H1 (cell line): ENCODE data around the gene TP53BP1. TPM values are rescaled to one million over a fixed set of nuclear protein-coding genes. Genes with fewer than 3 reads are reported as not detected.

Experiments used
- CTCF ChIA-PET: fragments of 300-600 bp; sonication (Branson Sonifier 250); formaldehyde crosslinking; loops from one replicate; lab custom pipeline; 2021; ENCODE audit not compliant: partially characterized antibody; lab: Charles Lee
- POLR2A ChIA-PET: fragments of 300-600 bp; sonication (Branson Sonifier 250); formaldehyde crosslinking; loops from one replicate; lab custom pipeline; 2021; ENCODE audit warnings: inconsistent platforms; ENCODE audit not compliant: partially characterized antibody; lab: Charles Lee
- DNase-seq, 2 experiments: peaks; one replicate each; pipeline versions ENCODE4 v3.0.0 to v3.0.0-alpha.2; 2010 to 2022; ENCODE audit warnings: low spot score in 2 of 2, low read depth in 1 of 2, mixed read lengths in 1 of 2
- FAIRE-seq: peaks from 2 replicates; lab custom pipeline; 2011; peaks lifted over from hg19 to GRCh38; lab: Jason Lieb, UNC
- H2AFZ ChIP-seq: 2 replicates; pipeline ENCODE4 v1.8.1; 2012; ENCODE audit warnings: low read length, inconsistent platforms
- H2AK5ac ChIP-seq: 2 replicates; pipeline ENCODE4 v1.6.1; 2013; ENCODE audit warnings: low read depth, low read length
- H2BK120ac ChIP-seq: replicated peaks from 2 replicates; pipeline ENCODE3; 2013; ENCODE audit warnings: low read depth, low read length, inconsistent platforms
- H2BK12ac ChIP-seq: 2 replicates; pipeline ENCODE4 v1.6.1; 2013; ENCODE audit warnings: low read depth, low read length
- H2BK15ac ChIP-seq: 2 replicates; pipeline ENCODE4 v1.6.1; 2013; ENCODE audit warnings: low read length
- H2BK20ac ChIP-seq: 2 replicates; pipeline ENCODE4 v1.6.1; 2013; ENCODE audit warnings: low read length
- H2BK5ac ChIP-seq: 2 replicates; pipeline ENCODE4 v1.6.1; 2013; ENCODE audit warnings: low read depth, low read length
- H3K14ac ChIP-seq: 2 replicates; pipeline ENCODE4 v1.6.1; 2013; ENCODE audit warnings: inconsistent platforms; ENCODE audit not compliant: insufficient read length
- H3K18ac ChIP-seq: 2 replicates; pipeline ENCODE4 v1.6.1; 2013; ENCODE audit warnings: low read length; ENCODE audit errors: extremely low read depth
- H3K23ac ChIP-seq: 2 replicates; pipeline ENCODE4 v1.6.1; 2013; ENCODE audit warnings: inconsistent platforms; ENCODE audit not compliant: insufficient read length
- H3K23me2 ChIP-seq: 2 replicates; pipeline ENCODE4 v1.6.1; 2013; ENCODE audit warnings: low read depth, low read length
- H3K27ac ChIP-seq: 2 replicates; pipeline ENCODE4 v1.6.1; 2011; ENCODE audit warnings: low read depth, low read length, inconsistent platforms
- H3K27me3 ChIP-seq, 4 experiments: replicated peaks in 1 of 4; 1 replicate in 1 of 4; 2 replicates in 3 of 4; pipeline versions ENCODE4 v1.6.1 to v1.8.1; 2011 to 2013; ENCODE audit warnings: low read length in 3 of 4, mild to moderate bottlenecking in 3 of 4, inconsistent platforms in 2 of 4, mixed read lengths in 2 of 4, moderate library complexity in 1 of 4; ENCODE audit not compliant: control insufficient read depth in 3 of 4, insufficient read depth in 3 of 4; ENCODE audit errors: extremely low read depth in 1 of 4
- H3K36me3 ChIP-seq, 4 experiments: 2 replicates each; pipeline versions ENCODE4 v1.6.1 to v1.8.1; 2011 to 2013; ENCODE audit warnings: mild to moderate bottlenecking in 4 of 4, low read length in 3 of 4, moderate library complexity in 2 of 4, control low read depth in 1 of 4, inconsistent platforms in 1 of 4; ENCODE audit not compliant: insufficient read depth in 4 of 4, control insufficient read depth in 2 of 4
- H3K4ac ChIP-seq: replicated peaks from 2 replicates; pipeline ENCODE3; 2013; ENCODE audit warnings: low read length, low read depth, mixed read lengths, inconsistent platforms; ENCODE audit not compliant: insufficient read length
- H3K4me1 ChIP-seq, 4 experiments: replicated peaks in 1 of 4; 1 replicate in 1 of 4; 2 replicates in 3 of 4; pipeline versions ENCODE4 v1.6.1 to v1.8.1; 2011 to 2013; ENCODE audit warnings: low read length in 3 of 4, inconsistent platforms in 2 of 4, mixed read lengths in 1 of 4; ENCODE audit not compliant: insufficient read depth in 4 of 4, control insufficient read depth in 3 of 4
- H3K4me2 ChIP-seq, 2 experiments: 2 replicates each; pipeline versions ENCODE4 v1.6.1 to v1.8.1; 2011 to 2013; ENCODE audit warnings: low read depth in 2 of 2, low read length in 2 of 2, control low read depth in 1 of 2, inconsistent platforms in 1 of 2, mild to moderate bottlenecking in 1 of 2; ENCODE audit not compliant: insufficient read depth in 1 of 2
- H3K4me3 ChIP-seq, 4 experiments: fragments of 200-600, 300-600 bp in 1 of 4; sonication (generic), shearing (Covaris generic), sonication (Bioruptor Twin) in 1 of 4; 2 replicates each; pipeline versions ENCODE4 v1.5.1 to v1.8.1; 2011 to 2016; ENCODE audit warnings: low read length in 4 of 4, low read depth in 3 of 4, control low read depth in 2 of 4, inconsistent platforms in 2 of 4, mild to moderate bottlenecking in 2 of 4, mixed read lengths in 1 of 4, moderate library complexity in 1 of 4; ENCODE audit not compliant: insufficient read depth in 2 of 4; ENCODE audit errors: extremely low read depth in 1 of 4
- H3K56ac ChIP-seq: replicated peaks from 2 replicates; pipeline ENCODE3; 2013; ENCODE audit warnings: low read depth, mild to moderate bottlenecking, mixed read lengths, low read length, inconsistent platforms; ENCODE audit not compliant: insufficient read length
- H3K79me1 ChIP-seq: 2 replicates; pipeline ENCODE4 v1.6.1; 2013; ENCODE audit warnings: low read depth, low read length, control low read depth
- H3K79me2 ChIP-seq, 2 experiments: 2 replicates each; pipeline versions ENCODE4 v1.6.1 to v1.8.1; 2012 to 2013; ENCODE audit warnings: low read length in 2 of 2, mild to moderate bottlenecking in 2 of 2, inconsistent platforms in 1 of 2; ENCODE audit not compliant: insufficient read depth in 2 of 2, control insufficient read depth in 1 of 2
- H3K9ac ChIP-seq, 4 experiments: replicated peaks in 1 of 4; 1 replicate in 1 of 4; 2 replicates in 3 of 4; pipeline versions ENCODE4 v1.6.1 to v1.8.1; 2011 to 2013; ENCODE audit warnings: low read depth in 3 of 4, low read length in 3 of 4, control low read depth in 2 of 4, mild to moderate bottlenecking in 2 of 4, moderate library complexity in 2 of 4, inconsistent platforms in 1 of 4; ENCODE audit errors: extremely low read depth in 1 of 4
- H3K9me3 ChIP-seq, 2 experiments: 2 replicates each; pipeline versions ENCODE4 v1.6.1 to v1.8.1; 2012 to 2013; ENCODE audit warnings: mild to moderate bottlenecking in 2 of 2, moderate library complexity in 2 of 2, control low read depth in 1 of 2, inconsistent platforms in 1 of 2, low read depth in 1 of 2, low read length in 1 of 2, mixed read lengths in 1 of 2; ENCODE audit not compliant: insufficient read depth in 2 of 2
- H4K20me1 ChIP-seq, 2 experiments: replicated peaks in 1 of 2; 2 replicates each; pipeline versions ENCODE3 to v1.8.1; 2011 to 2013; ENCODE audit warnings: inconsistent platforms in 2 of 2, low read length in 2 of 2, mild to moderate bottlenecking in 1 of 2; ENCODE audit not compliant: insufficient read depth in 2 of 2, control insufficient read depth in 1 of 2
- H4K5ac ChIP-seq: 2 replicates; pipeline ENCODE4 v1.6.1; 2013; ENCODE audit warnings: low read length, low read depth, mixed read lengths, inconsistent platforms; ENCODE audit not compliant: insufficient read length
- H4K8ac ChIP-seq: 2 replicates; pipeline ENCODE4 v1.8.0; 2013; ENCODE audit warnings: mild to moderate bottlenecking, moderate library complexity, low read length, inconsistent platforms; ENCODE audit not compliant: insufficient read depth; ENCODE audit errors: extremely low read depth
- H4K91ac ChIP-seq: replicated peaks from 2 replicates; pipeline ENCODE3; 2013; ENCODE audit warnings: low read length, mixed read lengths, inconsistent platforms; ENCODE audit not compliant: insufficient read length
- BCL11A ChIP-seq, 2 experiments: IDR thresholded peaks; one replicate each; pipeline ENCODE4 v1.6.1; 2011; ENCODE audit warnings: low read depth in 2 of 2, low read length in 2 of 2, mild to moderate bottlenecking in 2 of 2
- NRF1 ChIP-seq: IDR thresholded peaks from 2 replicates; pipeline ENCODE4 v1.6.1; 2011; ENCODE audit warnings: mild to moderate bottlenecking, low read depth, low read length, improper control_type of control experiment
- POLR2AphosphoS5 ChIP-seq: IDR thresholded peaks from 2 replicates; pipeline ENCODE4 v1.6.1; 2011; ENCODE audit warnings: low read depth, low read length
- TCF12 ChIP-seq: IDR thresholded peaks from 2 replicates; pipeline ENCODE4 v1.6.1; 2011; ENCODE audit warnings: low read depth, mild to moderate bottlenecking, low read length
- TEAD4 ChIP-seq: IDR thresholded peaks from 2 replicates; pipeline ENCODE4 v1.6.1; 2012; ENCODE audit warnings: low read depth, low read length, inconsistent platforms, mixed read lengths
- WGBS, 2 experiments: shearing (Covaris generic) in 1 of 2; methylation state at CpG; one replicate each; pipeline versions ENCODE4 v1.1.6 to v1.1.7; 2013 to 2015; ENCODE audit warnings: low lambda C conversion rate in 2 of 2, mixed read lengths in 2 of 2, inconsistent platforms in 1 of 2, low coverage in 1 of 2, missing lambda C conversion rate in 1 of 2; ENCODE audit not compliant: insufficient replicate concordance in 2 of 2, insufficient coverage in 1 of 2, insufficient read length in 1 of 2; ENCODE audit errors: extremely low coverage in 1 of 2, missing lambda C conversion rate in 1 of 2; 5-methylcytosine and 5-hydroxymethylcytosine counted together
- polyA plus RNA-seq, 7 experiments: library from polyadenylated mRNA; depleted of rRNA in 3 of 7; stranded (reverse) in 5 of 7; unstranded in 2 of 7; fragments of >200 nt in 5 of 7; fragments of 200-250 nt in 2 of 7; gene quantifications; 1 replicate in 5 of 7; 2 replicates in 1 of 7; 4 replicates in 1 of 7; pipeline versions ENCODE4 v1.2.1 to v1.2.3, GENCODE V29; 2011 to 2013; ENCODE audit warnings: missing spikeins in 2 of 7, mixed read lengths in 2 of 7
- total RNA-seq: library from RNA; stranded (reverse); fragmentation: NEBNext Ultra II Directional; extraction: Animal tissue kit (Norgen Biotek cat#: 25700); gene quantifications from 2 replicates; pipeline ENCODE4 v1.2.1, GENCODE V29; 2021

Gene TP53BP1
- total and polyA plus RNA-seq, 2 of the 8 experiments (the other 6 are each of a cell fraction or from before 2014, with no cell fraction given), result 34.1 to 63.6 TPM

GRCh38 chr15:43408789-43409188 lies 84.2 kb downstream of the TP53BP1 start:
- Histone ChIP-seq H3K56ac (no peak overlapping the region), H2BK120ac (no peak overlapping the region), H3K4me2 (no peak overlapping the region), H3K79me2 (no peaks in the 10 kb centered on the region), H3K9me3 (no peaks in the 10 kb centered on the region), H3K4me3 (no peak overlapping the region), H3K23ac (no peak overlapping the region), H4K8ac (no peak overlapping the region), H4K5ac (no peak overlapping the region), H2BK15ac (no peak overlapping the region), H3K14ac (no peak overlapping the region), H2BK20ac (no peak overlapping the region), H3K79me1 (no peaks in the 10 kb centered on the region; the same call in 1 of the 2 replicates), H3K4me1 (no peaks in the 10 kb centered on the region), H2AFZ (no peak overlapping the region), H2AK5ac (no peak overlapping the region), H3K27ac (no peak overlapping the region), H4K91ac (no peak overlapping the region), H3K18ac (no peak overlapping the region), H3K27me3 (no peaks in the 10 kb centered on the region), H2BK5ac (no peak overlapping the region), H3K9ac (no peak overlapping the region), H3K4ac (no peak overlapping the region), H4K20me1 (peaks cover 5 to 6% of the 10 kb centered on the region in 2 experiments), H3K23me2 (no peaks in the 10 kb centered on the region), H3K36me3 (peaks cover 34 to 93% (median 73%) of the 10 kb centered on the region in 4 experiments), H2BK12ac (no peak overlapping the region)
- POLR2A ChIA-PET, result interaction anchor here (0.9 to 1.1 kb wide), 2 partner anchors 9 to 11 kb away, joined by 3 read pairs; no protein-coding TSS in a partner anchor
- no peak for DNase-seq
- WGBS, 2 experiments, result 93% methylated on average over 4 of the region's 4 CpGs; no CpG with 5 or more reads in 1 of the 2 experiments
- TF ChIP-seq TCF12 (no peak), POLR2AphosphoS5 (no peak), BCL11A (IDR thresholded peaks at IDR 0.05; ENCODE audit: low read depth in 2 of 2, low read length in 2 of 2) (no peak), TEAD4 (no peak), NRF1 (no peak)
- no peak for FAIRE-seq
- CTCF ChIA-PET, result no interaction called here
